ENCODE results near the gene SYNGR4.

- TF ChIP-seq EZH2 (IDR thresholded peaks at IDR 0.05) (no peak), POLR2AphosphoS5 (IDR thresholded peaks at IDR 0.05; ENCODE audit: borderline replicate concordance, low read depth, low read length) (no peak)
These were observed 51.6 kb downstream of the SYNGR4 start for GRCh38 chr19:48415806-48416221.

Measured in SK-N-MC (cell line).